ENCODE measurements around the gene COL5A1.

COL5A1 gene

DNA sequence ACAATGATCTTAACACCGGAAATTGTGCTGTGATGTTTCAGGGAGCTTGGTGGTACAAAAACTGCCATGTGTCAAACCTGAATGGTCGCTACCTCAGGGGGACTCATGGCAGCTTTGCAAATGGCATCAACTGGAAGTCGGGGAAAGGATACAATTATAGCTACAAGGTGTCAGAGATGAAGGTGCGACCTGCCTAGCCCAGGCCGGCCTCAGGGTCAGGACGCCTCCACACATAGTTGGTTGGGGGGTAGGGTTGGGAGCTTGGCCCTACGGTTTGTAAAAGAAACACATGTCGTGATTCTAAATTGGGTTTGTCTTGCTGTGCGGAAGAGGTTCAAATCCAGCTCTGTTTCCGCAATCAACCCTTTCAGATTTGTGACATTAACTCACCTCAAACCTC is 245.6 kb downstream of the COL5A1 start:
- in situ Hi-C loops (cut with HindIII; ENCODE audit: low sequenced_read_pairs), result no loop called here

GRCh38 chr9:134887686-134888602 is 246.3 kb downstream of the COL5A1 start:
- no peak for DNase-seq (ENCODE audit: low read depth)
- no peak for TF ChIP-seq CTCF (IDR thresholded peaks at IDR 0.05; ENCODE audit: low read depth, low read length, missing control alignments)
- no peak overlapping the region for H3K4me3 ChIP-seq (ENCODE audit: low read depth, low read length)
- in situ Hi-C loops (cut with HindIII; ENCODE audit: low sequenced_read_pairs), result no loop called here

More for the DNA sequence above, 245.6 kb downstream of the COL5A1 start:
- DNase-seq (ENCODE audit: low read depth), result no peak
- H3K4me3 ChIP-seq (ENCODE audit: low read depth, low read length), result no peak overlapping the region
- no peak for TF ChIP-seq CTCF (IDR thresholded peaks at IDR 0.05; ENCODE audit: low read depth, low read length, missing control alignments)

DNA sequence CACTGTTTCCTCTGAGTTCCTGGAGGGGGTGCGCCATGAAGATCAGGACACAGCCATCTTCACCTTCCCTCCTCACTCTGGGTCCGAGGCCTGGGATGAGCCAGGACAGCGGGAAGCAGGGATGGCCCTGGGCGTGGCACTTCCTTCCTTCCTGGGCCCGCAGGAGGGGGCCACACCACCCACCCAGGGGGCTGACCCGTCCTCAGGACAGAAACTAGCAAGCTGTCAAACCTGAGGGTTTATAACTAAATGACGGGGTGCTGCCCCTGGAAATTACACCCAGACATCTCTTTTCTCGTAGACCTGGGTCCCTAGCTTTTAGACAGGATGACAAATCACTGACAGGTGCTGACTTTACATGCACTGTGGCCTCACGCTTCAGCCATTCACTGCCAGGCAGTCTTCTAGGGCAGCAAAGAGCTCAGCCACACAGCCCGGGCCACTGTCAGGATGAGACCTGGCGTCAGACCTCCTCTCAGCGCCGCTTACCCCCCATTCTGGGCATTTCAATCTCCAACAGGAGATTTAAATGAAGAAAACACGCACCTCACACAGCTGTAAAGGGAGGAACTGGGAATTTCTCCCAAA is 247.1 kb downstream of the COL5A1 start:
- DNase-seq (ENCODE audit: low read depth), result no peak
- no peak for TF ChIP-seq CTCF (IDR thresholded peaks at IDR 0.05; ENCODE audit: low read depth, low read length, missing control alignments)
- no peak overlapping the region for H3K4me3 ChIP-seq (ENCODE audit: low read depth, low read length)
- in situ Hi-C loops (cut with HindIII; ENCODE audit: low sequenced_read_pairs), result no loop called here

DNA sequence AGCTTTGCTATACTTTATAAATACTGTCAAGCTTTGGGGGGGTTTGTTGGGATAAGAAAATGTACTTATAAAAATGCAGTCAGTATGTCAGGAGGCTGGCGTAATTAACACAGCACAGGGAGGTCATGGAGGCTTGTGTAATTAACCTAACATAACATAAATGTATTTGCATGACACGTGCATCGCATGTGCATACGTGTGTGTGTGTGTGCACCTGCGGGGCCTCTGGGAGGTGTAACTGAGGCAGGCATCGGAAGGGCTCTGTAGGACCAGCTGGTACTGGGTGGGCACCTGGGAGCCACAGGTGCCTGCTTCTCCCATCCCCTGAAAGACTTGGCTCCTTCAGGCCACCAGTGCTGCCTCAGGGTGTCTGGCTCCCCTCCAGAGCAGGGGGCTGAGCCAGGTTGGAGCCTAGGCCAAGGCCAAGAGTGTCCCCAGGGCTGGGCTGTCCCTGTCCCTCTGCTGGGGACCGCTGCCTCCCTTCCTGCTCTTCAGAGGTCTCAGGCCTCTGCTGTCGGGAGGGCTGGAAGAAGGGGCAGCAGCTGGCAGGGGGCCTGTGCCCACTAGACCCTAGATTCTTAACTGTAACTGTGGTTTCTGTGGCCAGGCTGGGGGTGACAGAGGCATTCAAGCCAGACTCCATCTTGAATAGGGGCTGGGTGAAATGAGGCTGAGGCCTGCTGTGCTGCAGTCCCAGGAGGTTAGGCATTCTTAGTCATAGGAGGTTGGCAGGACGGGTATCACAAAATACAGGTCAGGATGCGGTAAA is 248.0 kb downstream of the COL5A1 start:
- in situ Hi-C loops (cut with HindIII; ENCODE audit: low sequenced_read_pairs), result no loop called here
- DNase-seq (ENCODE audit: low read depth), result no peak
- no peak for TF ChIP-seq CTCF (IDR thresholded peaks at IDR 0.05; ENCODE audit: low read depth, low read length, missing control alignments)
- H3K4me3 ChIP-seq (ENCODE audit: low read depth, low read length), result no peak overlapping the region

GRCh38 chr9:134890155-134890495 is 248.5 kb downstream of the COL5A1 start:
- in situ Hi-C loops (cut with HindIII; ENCODE audit: low sequenced_read_pairs), result no loop called here
- TF ChIP-seq CTCF (IDR thresholded peaks at IDR 0.05; ENCODE audit: low read depth, low read length, missing control alignments), result no peak
- no peak for DNase-seq (ENCODE audit: low read depth)
- H3K4me3 ChIP-seq (ENCODE audit: low read depth, low read length), result no peak overlapping the region

- no peak overlapping the region for H3K4me3 ChIP-seq (ENCODE audit: low read depth, low read length)
- TF ChIP-seq CTCF (IDR thresholded peaks at IDR 0.05; ENCODE audit: low read depth, low read length, missing control alignments), result no peak
- in situ Hi-C loops (cut with HindIII; ENCODE audit: low sequenced_read_pairs), result no loop called here
- no peak for DNase-seq (ENCODE audit: low read depth)
These were observed 249.4 kb downstream of the COL5A1 start for GRCh38 chr9:134891053-134891452.

Data from astrocyte of the cerebellum (primary cell).